H1 (cell line): ENCODE measurements around the gene TLCD3A.

ENCODE experiments used
- CTCF ChIP-seq, 3 experiments: IDR thresholded peaks; 1 replicate in 2 of 3; 2 replicates in 1 of 3; pipeline versions ENCODE4 v1.5.1 to v1.6.1; 2011; ENCODE audit warnings: low read length in 3 of 3, mild to moderate bottlenecking in 3 of 3, inconsistent platforms in 2 of 3, low read depth in 1 of 3, moderate library complexity in 1 of 3; ENCODE audit not compliant: insufficient read depth in 1 of 3; ENCODE audit errors: control extremely low read depth in 1 of 3
- POLR2A ChIP-seq, 2 experiments: IDR thresholded peaks; 1 replicate in 1 of 2; 2 replicates in 1 of 2; pipeline ENCODE4 v1.6.1; 2011; ENCODE audit warnings: low read depth in 2 of 2, low read length in 2 of 2, mild to moderate bottlenecking in 2 of 2; ENCODE audit errors: control extremely low read depth in 1 of 2

DNA sequence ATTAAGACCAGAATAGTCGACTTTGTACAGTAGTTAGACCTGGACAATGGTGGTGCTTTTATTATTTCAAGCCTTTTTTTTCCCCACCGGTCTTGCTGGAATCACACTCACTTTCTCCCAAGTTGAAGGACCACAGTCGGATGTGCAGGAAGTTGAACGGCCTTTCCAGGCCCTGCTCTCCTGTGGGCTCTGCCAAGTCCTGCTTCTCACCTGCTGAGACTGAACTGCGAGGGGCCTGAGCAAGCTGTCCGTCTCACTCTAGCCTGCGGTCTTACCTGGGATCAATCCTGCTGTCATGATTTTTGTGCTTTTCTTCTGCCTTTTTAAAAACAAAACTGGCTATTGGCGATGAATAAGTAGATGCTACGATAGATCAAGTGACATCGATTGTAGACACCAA lies 1.3 kb downstream of the TLCD3A start:
- TF ChIP-seq CTCF (IDR thresholded peaks at IDR 0.05; ENCODE audit: control extremely low read depth in 1 of 3, insufficient read depth in 1 of 3, low read depth in 1 of 3, low read length in 3 of 3): no peak
- no peak for TF ChIP-seq POLR2A (IDR thresholded peaks at IDR 0.05; ENCODE audit: control extremely low read depth in 1 of 2, low read depth in 2 of 2, low read length in 2 of 2)
